B cell (primary cell): ENCODE measurements around the gene NMT2. TPM values are rescaled to one million over a fixed set of nuclear protein-coding genes. Genes with fewer than 3 reads are reported as not detected.

Source experiments
- ATAC-seq: fragments of 200-7000 bp; cut with Tn5 transposase; one replicate; pipeline ENCODE4 v1.10.0; 2021; ENCODE audit warnings: low read depth, mild to moderate bottlenecking, moderate number of reproducible peaks, moderate library complexity
- CTCF ChIA-PET: fragments of 350-600 bp; sonication (Branson Sonifier 250); formaldehyde crosslinking; loops from one replicate; lab custom pipeline; 2021; ENCODE audit warnings: antibody characterized with exemption, inconsistent platforms; lab: Charles Lee
- POLR2A ChIA-PET: fragments of 350-600 bp; sonication (Branson Sonifier 250); formaldehyde crosslinking; loops from one replicate; lab custom pipeline; 2021; ENCODE audit warnings: antibody characterized with exemption; lab: Charles Lee
- DNase-seq: peaks from one replicate; pipeline ENCODE4 v3.0.0; 2013
- H2AFZ ChIP-seq: 2 replicates; pipeline ENCODE4 v1.6.1; 2012; ENCODE audit warnings: mild to moderate bottlenecking, low read depth, low read length; ENCODE audit not compliant: insufficient read depth, poor library complexity, severe bottlenecking
- H3K27ac ChIP-seq, 2 donors: 1 replicate in 1 of 2; 2 replicates in 1 of 2; pipeline ENCODE4 v1.5.1; 2012 to 2013; ENCODE audit warnings: low read length in 2 of 2, mild to moderate bottlenecking in 2 of 2, moderate library complexity in 1 of 2
- H3K27me3 ChIP-seq, 4 experiments: fragments of 200-600 bp in 1 of 4; sonication (generic) in 1 of 4; replicated peaks in 1 of 4; 1 replicate in 2 of 4; 2 replicates in 2 of 4; pipeline versions ENCODE4 v1.6.1 to v1.7.0; 2013 to 2016; ENCODE audit warnings: low read length in 3 of 4, mild to moderate bottlenecking in 2 of 4, mixed read lengths in 1 of 4, moderate library complexity in 1 of 4; ENCODE audit not compliant: insufficient read depth in 4 of 4, control insufficient read depth in 3 of 4; ENCODE audit errors: control extremely low read depth in 1 of 4
- H3K36me3 ChIP-seq, 2 experiments: replicated peaks in 1 of 2; 1 replicate in 1 of 2; 2 replicates in 1 of 2; pipeline versions ENCODE4 v1.6.1 to v1.7.1; 2013; ENCODE audit warnings: low read length in 1 of 2; ENCODE audit not compliant: insufficient read depth in 2 of 2, control insufficient read depth in 1 of 2; ENCODE audit errors: control extremely low read depth in 1 of 2, extremely low read depth in 1 of 2
- H3K4me1 ChIP-seq, 2 donors: fragments of 200-600 bp in 1 of 2; sonication (generic) in 1 of 2; 1 replicate in 1 of 2; 2 replicates in 1 of 2; pipeline versions ENCODE4 v1.5.1 to v1.6.1; 2013 to 2017; ENCODE audit warnings: low read length in 2 of 2; ENCODE audit not compliant: control insufficient read depth in 2 of 2, insufficient read depth in 2 of 2
- H3K4me2 ChIP-seq: replicated peaks from 2 replicates; pipeline ENCODE3; 2012; ENCODE audit warnings: mild to moderate bottlenecking, low read depth, low read length; ENCODE audit not compliant: poor library complexity, severe bottlenecking
- H3K4me3 ChIP-seq, 5 experiments: fragments of 200-600 bp in 1 of 5; sonication (generic) in 1 of 5; 1 replicate in 3 of 5; 2 replicates in 2 of 5; pipeline versions ENCODE4 v1.5.1 to v1.7.0; 2011 to 2016; ENCODE audit warnings: low read length in 4 of 5, mild to moderate bottlenecking in 4 of 5, low read depth in 2 of 5, control low read depth in 1 of 5, moderate library complexity in 1 of 5; ENCODE audit not compliant: insufficient read depth in 1 of 5; ENCODE audit errors: control extremely low read depth in 1 of 5, extremely low read depth in 1 of 5
- H3K79me2 ChIP-seq: fragments of 200-600 bp; sonication (generic); one replicate; pipeline ENCODE4 v1.6.0; 2016; ENCODE audit warnings: low read length; ENCODE audit not compliant: control insufficient read depth, insufficient read depth
- H3K9ac ChIP-seq: fragments of 200-600 bp; sonication (generic); 2 replicates; pipeline ENCODE4 v1.6.1; 2017; ENCODE audit warnings: mild to moderate bottlenecking, low read length, moderate library complexity
- H3K9me3 ChIP-seq, 3 donors: one replicate each; pipeline versions ENCODE4 v1.6.1 to v1.7.1; 2013; ENCODE audit warnings: low read length in 2 of 3; ENCODE audit not compliant: control insufficient read depth in 2 of 3, insufficient read depth in 1 of 3; ENCODE audit errors: control extremely low read depth in 1 of 3
- H4K20me1 ChIP-seq: 2 replicates; pipeline ENCODE4 v1.6.0; 2012; ENCODE audit warnings: mild to moderate bottlenecking, low read length; ENCODE audit not compliant: insufficient read depth, control insufficient read depth, poor library complexity, severe bottlenecking
- H3K27ac Mint-ChIP-seq: one replicate; pipeline ENCODE4 v1.8.0; 2021; ENCODE audit warnings: mixed read lengths
- H3K27me3 Mint-ChIP-seq: one replicate; pipeline ENCODE4 v1.8.0; 2021; ENCODE audit warnings: mixed read lengths
- H3K4me1 Mint-ChIP-seq: one replicate; pipeline ENCODE4 v1.8.0; 2021; ENCODE audit warnings: mixed read lengths
- H3K4me3 Mint-ChIP-seq: one replicate; pipeline ENCODE4 v1.8.0; 2021; ENCODE audit warnings: mixed read lengths
- H3K9me3 Mint-ChIP-seq: one replicate; pipeline ENCODE4 v1.8.0; 2022; ENCODE audit warnings: mixed read lengths; ENCODE audit not compliant: insufficient read depth
- EZH2 ChIP-seq: IDR thresholded peaks from 2 replicates; pipeline ENCODE4 v1.6.1; 2012; ENCODE audit warnings: borderline replicate concordance, low read depth, mild to moderate bottlenecking, moderate library complexity, low read length; ENCODE audit not compliant: insufficient read depth, poor library complexity, severe bottlenecking
- WGBS: methylation state at CpG from one replicate; pipeline ENCODE4 v1.1.5; 2013; ENCODE audit warnings: missing lambda C conversion rate; ENCODE audit not compliant: insufficient coverage; 5-methylcytosine and 5-hydroxymethylcytosine counted together
- intact Hi-C: fragments of 100-400 bp; cut with micrococcal nuclease; formaldehyde crosslinking; loops from one replicate; pipeline ENCODE4 v1.10.0; 2022
- polyA plus RNA-seq: library from polyadenylated mRNA; depleted of rRNA; stranded (reverse); fragments of >200 nt; gene quantifications from 2 replicates; pipeline ENCODE4 v1.2.3, GENCODE V29; 2012
- total RNA-seq, 2 donors: library from RNA; stranded (reverse); fragments of 120-200 nt in 1 of 2; gene quantifications; 1 replicate in 1 of 2; 2 replicates in 1 of 2; pipeline versions ENCODE4 v1.2.3 to v1.2.4, GENCODE V29; 2013 to 2022
- TF ChIP-seq, protein P1 (sequence below): fragments of 200-600 bp; IDR thresholded peaks from one replicate; pipeline ENCODE4 v1.8.0; 2022; ENCODE audit warnings: antibody characterized with exemption, mild to moderate bottlenecking

The NMT2 gene
- total and polyA plus RNA-seq, 2 donors (not counting 1 experiment from before 2014, with no cell fraction given), result 2.8 to 73.3 TPM

- Mint-ChIP-seq H3K27me3 (no peaks in the 10 kb centered on the region), H3K4me1 (peaks cover 35% of the 10 kb centered on the region), H3K27ac (no peak overlapping the region), H3K4me3 (no peak overlapping the region), H3K9me3 (no peaks in the 10 kb centered on the region)
- Histone ChIP-seq H3K9ac (no peak overlapping the region), H3K27me3 (no peaks in the 10 kb centered on the region), H3K4me3 (no peak overlapping the region), H3K36me3 (no peaks in the 10 kb centered on the region), H3K4me1 (peaks cover 23 to 24% of the 10 kb centered on the region in 2 donors), H3K79me2 (peaks cover 29% of the 10 kb centered on the region), H4K20me1 (no peaks in the 10 kb centered on the region), H3K9me3 (peaks cover 0 to 5% (median 0%) of the 10 kb centered on the region in 3 donors), H3K27ac (no peak overlapping the region), H3K4me2 (no peak overlapping the region), H2AFZ (no peak overlapping the region)
- DNase-seq (no peak), ATAC-seq (no peak)
- TF ChIP-seq, protein P1, sequence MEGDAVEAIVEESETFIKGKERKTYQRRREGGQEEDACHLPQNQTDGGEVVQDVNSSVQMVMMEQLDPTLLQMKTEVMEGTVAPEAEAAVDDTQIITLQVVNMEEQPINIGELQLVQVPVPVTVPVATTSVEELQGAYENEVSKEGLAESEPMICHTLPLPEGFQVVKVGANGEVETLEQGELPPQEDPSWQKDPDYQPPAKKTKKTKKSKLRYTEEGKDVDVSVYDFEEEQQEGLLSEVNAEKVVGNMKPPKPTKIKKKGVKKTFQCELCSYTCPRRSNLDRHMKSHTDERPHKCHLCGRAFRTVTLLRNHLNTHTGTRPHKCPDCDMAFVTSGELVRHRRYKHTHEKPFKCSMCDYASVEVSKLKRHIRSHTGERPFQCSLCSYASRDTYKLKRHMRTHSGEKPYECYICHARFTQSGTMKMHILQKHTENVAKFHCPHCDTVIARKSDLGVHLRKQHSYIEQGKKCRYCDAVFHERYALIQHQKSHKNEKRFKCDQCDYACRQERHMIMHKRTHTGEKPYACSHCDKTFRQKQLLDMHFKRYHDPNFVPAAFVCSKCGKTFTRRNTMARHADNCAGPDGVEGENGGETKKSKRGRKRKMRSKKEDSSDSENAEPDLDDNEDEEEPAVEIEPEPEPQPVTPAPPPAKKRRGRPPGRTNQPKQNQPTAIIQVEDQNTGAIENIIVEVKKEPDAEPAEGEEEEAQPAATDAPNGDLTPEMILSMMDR, result no peak
- TF ChIP-seq EZH2, result no peak
- CTCF ChIA-PET, result no interaction called here
- intact Hi-C loops, result loop anchor here (10.0 kb wide), 1 partner anchor 400 kb away; no protein-coding TSS in a partner anchor
- 100% methylated on average over 1 of the region's 4 CpGs for WGBS
- POLR2A ChIA-PET, result interaction anchor here (0.6 kb wide), 1 partner anchor 19 kb away, joined by 12 read pairs; no protein-coding TSS in a partner anchor
Measured at GRCh38 chr10:15144788-15145187, 23.7 kb downstream of the NMT2 start.
